PFSK-1 (cell line): ENCODE data around the gene NFAM1.

Experiments used
- POLR2AphosphoS5 ChIP-seq: IDR thresholded peaks from 2 replicates; pipeline ENCODE4 v1.6.1; 2012; ENCODE audit warnings: low read depth, mild to moderate bottlenecking, control low read depth, low read length, moderate library complexity
- SIN3A ChIP-seq: IDR thresholded peaks from 2 replicates; pipeline ENCODE4 v1.6.1; 2012; ENCODE audit warnings: mild to moderate bottlenecking, low read length, moderate library complexity, borderline replicate concordance; ENCODE audit not compliant: insufficient read depth
- TAF1 ChIP-seq: IDR thresholded peaks from 2 replicates; pipeline ENCODE4 v1.6.1; 2012; ENCODE audit warnings: low read length, control low read depth, borderline replicate concordance; ENCODE audit not compliant: insufficient read depth
- TF ChIP-seq, protein P1 (sequence below), 2 experiments: IDR thresholded peaks; 2 replicates each; pipeline versions ENCODE4 v1.6.1 to v1.8.0; 2011 to 2012; ENCODE audit warnings: low read depth in 2 of 2, low read length in 2 of 2, control low read depth in 1 of 2, inconsistent platforms in 1 of 2, mild to moderate bottlenecking in 1 of 2, moderate library complexity in 1 of 2; ENCODE audit not compliant: insufficient read depth in 1 of 2

- no peak for TF ChIP-seq POLR2AphosphoS5
- no peak for TF ChIP-seq TAF1
- no peak for TF ChIP-seq SIN3A
- TF ChIP-seq, protein P1, sequence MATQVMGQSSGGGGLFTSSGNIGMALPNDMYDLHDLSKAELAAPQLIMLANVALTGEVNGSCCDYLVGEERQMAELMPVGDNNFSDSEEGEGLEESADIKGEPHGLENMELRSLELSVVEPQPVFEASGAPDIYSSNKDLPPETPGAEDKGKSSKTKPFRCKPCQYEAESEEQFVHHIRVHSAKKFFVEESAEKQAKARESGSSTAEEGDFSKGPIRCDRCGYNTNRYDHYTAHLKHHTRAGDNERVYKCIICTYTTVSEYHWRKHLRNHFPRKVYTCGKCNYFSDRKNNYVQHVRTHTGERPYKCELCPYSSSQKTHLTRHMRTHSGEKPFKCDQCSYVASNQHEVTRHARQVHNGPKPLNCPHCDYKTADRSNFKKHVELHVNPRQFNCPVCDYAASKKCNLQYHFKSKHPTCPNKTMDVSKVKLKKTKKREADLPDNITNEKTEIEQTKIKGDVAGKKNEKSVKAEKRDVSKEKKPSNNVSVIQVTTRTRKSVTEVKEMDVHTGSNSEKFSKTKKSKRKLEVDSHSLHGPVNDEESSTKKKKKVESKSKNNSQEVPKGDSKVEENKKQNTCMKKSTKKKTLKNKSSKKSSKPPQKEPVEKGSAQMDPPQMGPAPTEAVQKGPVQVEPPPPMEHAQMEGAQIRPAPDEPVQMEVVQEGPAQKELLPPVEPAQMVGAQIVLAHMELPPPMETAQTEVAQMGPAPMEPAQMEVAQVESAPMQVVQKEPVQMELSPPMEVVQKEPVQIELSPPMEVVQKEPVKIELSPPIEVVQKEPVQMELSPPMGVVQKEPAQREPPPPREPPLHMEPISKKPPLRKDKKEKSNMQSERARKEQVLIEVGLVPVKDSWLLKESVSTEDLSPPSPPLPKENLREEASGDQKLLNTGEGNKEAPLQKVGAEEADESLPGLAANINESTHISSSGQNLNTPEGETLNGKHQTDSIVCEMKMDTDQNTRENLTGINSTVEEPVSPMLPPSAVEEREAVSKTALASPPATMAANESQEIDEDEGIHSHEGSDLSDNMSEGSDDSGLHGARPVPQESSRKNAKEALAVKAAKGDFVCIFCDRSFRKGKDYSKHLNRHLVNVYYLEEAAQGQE (IDR thresholded peaks at IDR 0.05; ENCODE audit: insufficient read depth in 1 of 2, low read depth in 2 of 2, low read length in 2 of 2) = no peak
These were observed 32.6 kb downstream of the NFAM1 start for GRCh38 chr22:42399315-42400271.
